ENCODE results near the gene ABCA8. TPM values are rescaled to one million over a fixed set of nuclear protein-coding genes. Genes with fewer than 3 reads are reported as not detected.

Gene ABCA8
- total and polyA plus RNA-seq, 2 of the 8 experiments (the other 6 are each of a cell fraction or from before 2014, with no cell fraction given), result not detected

GRCh38 chr17:68892658-68893057 is 62.5 kb downstream of the ABCA8 start:
- FAIRE-seq (no peak), DNase-seq (ENCODE audit: low read depth in 1 of 2, low spot score in 2 of 2) (no peak)
- Histone ChIP-seq H3K9ac (replicated peaks in 1 of 4; ENCODE audit: extremely low read depth in 1 of 4, low read depth in 3 of 4, low read length in 3 of 4) (no peak overlapping the region), H3K27ac (ENCODE audit: low read depth, low read length) (no peak overlapping the region), H3K79me2 (ENCODE audit: control insufficient read depth in 1 of 2, insufficient read depth in 2 of 2, low read length in 2 of 2) (no peaks in the 10 kb centered on the region), H3K9me3 (ENCODE audit: insufficient read depth in 2 of 2, low read depth in 1 of 2, low read length in 1 of 2) (no peaks in the 10 kb centered on the region), H2AK5ac (ENCODE audit: low read depth, low read length) (no peak overlapping the region), H3K23ac (ENCODE audit: insufficient read length) (no peak overlapping the region), H2AFZ (ENCODE audit: low read length) (no peak overlapping the region), H4K5ac (ENCODE audit: insufficient read length, low read depth, low read length) (no peak overlapping the region), H4K91ac (replicated peaks; ENCODE audit: insufficient read length, low read length) (no peak overlapping the region), H3K18ac (ENCODE audit: extremely low read depth, low read length) (no peak overlapping the region), H2BK120ac (replicated peaks; ENCODE audit: low read depth, low read length) (no peak overlapping the region), H3K27me3 (replicated peaks in 1 of 4; ENCODE audit: control insufficient read depth in 3 of 4, extremely low read depth in 1 of 4, insufficient read depth in 3 of 4, low read length in 3 of 4) (no peaks in the 10 kb centered on the region), H3K14ac (ENCODE audit: insufficient read length) (no peak overlapping the region), H3K56ac (replicated peaks; ENCODE audit: insufficient read length, low read depth, low read length) (no peak overlapping the region), H2BK5ac (ENCODE audit: low read depth, low read length) (no peak overlapping the region), H2BK20ac (ENCODE audit: low read length) (no peak overlapping the region), H3K36me3 (ENCODE audit: control insufficient read depth in 2 of 4, insufficient read depth in 4 of 4, low read length in 3 of 4) (no peaks in the 10 kb centered on the region), H3K23me2 (ENCODE audit: low read depth, low read length) (no peaks in the 10 kb centered on the region), H3K4me3 (ENCODE audit: extremely low read depth in 1 of 4, insufficient read depth in 2 of 4, low read depth in 3 of 4, low read length in 4 of 4) (no peak overlapping the region), H3K4ac (replicated peaks; ENCODE audit: insufficient read length, low read depth, low read length) (no peak overlapping the region), H3K4me2 (ENCODE audit: insufficient read depth in 1 of 2, low read depth in 2 of 2, low read length in 2 of 2) (no peak overlapping the region), H2BK12ac (ENCODE audit: low read depth, low read length) (no peak overlapping the region), H4K8ac (ENCODE audit: extremely low read depth, insufficient read depth, low read length) (no peak overlapping the region), H2BK15ac (ENCODE audit: low read length) (no peak overlapping the region), H4K20me1 (replicated peaks in 1 of 2; ENCODE audit: control insufficient read depth in 1 of 2, insufficient read depth in 2 of 2, low read length in 2 of 2) (no peaks in the 10 kb centered on the region), H3K79me1 (ENCODE audit: low read depth, low read length) (no peaks in the 10 kb centered on the region), H3K4me1 (replicated peaks in 1 of 4; ENCODE audit: control insufficient read depth in 3 of 4, insufficient read depth in 4 of 4, low read length in 3 of 4) (no peaks in the 10 kb centered on the region)
- 94% methylated on average over 5 of the region's 5 CpGs; no CpG with 5 or more reads in 1 of the 2 experiments for WGBS, 2 experiments (ENCODE audit: extremely low coverage in 1 of 2, insufficient coverage in 1 of 2, insufficient read length in 1 of 2, insufficient replicate concordance in 2 of 2, low coverage in 1 of 2, low lambda C conversion rate in 2 of 2, missing lambda C conversion rate in 1 of 2)
- ChIA-PET POLR2A (ENCODE audit: partially characterized antibody) (no interaction called here), CTCF (ENCODE audit: partially characterized antibody) (interaction anchor here (1.2 kb wide), 1 partner anchor 14 kb away, joined by 3 read pairs; no protein-coding TSS in a partner anchor)
- TF ChIP-seq KDM1A (IDR thresholded peaks at IDR 0.05; ENCODE audit: borderline replicate concordance, low read length) (no peak), FOSL1 (IDR thresholded peaks at IDR 0.05; ENCODE audit: insufficient read depth, low read depth, low read length) (no peak), JUND (IDR thresholded peaks at IDR 0.05; ENCODE audit: low read length) (no peak), JUN (IDR thresholded peaks at IDR 0.05; ENCODE audit: low read depth, low read length) (no peak), ATF3 (IDR thresholded peaks at IDR 0.05; ENCODE audit: insufficient read depth, low read depth, low read length) (no peak), SAP30 (IDR thresholded peaks at IDR 0.05; ENCODE audit: insufficient read depth, insufficient replicate concordance, low read length) (no peak), BACH1 (IDR thresholded peaks at IDR 0.05; ENCODE audit: low read length) (no peak), SP2 (IDR thresholded peaks at IDR 0.05; ENCODE audit: low read length) (no peak), EGR1 (IDR thresholded peaks at IDR 0.05; ENCODE audit: borderline replicate concordance, low read depth, low read length) (no peak), CTBP2 (IDR thresholded peaks at IDR 0.05; ENCODE audit: borderline replicate concordance, insufficient read depth, insufficient read length, low read length) (no peak)
